GM19099 (cell line): ENCODE results near the gene GPR12.

Source experiments
- POLR2A ChIP-seq: IDR thresholded peaks from 3 replicates; pipeline ENCODE4 v1.6.1; 2011; ENCODE audit warnings: low read depth; ENCODE audit not compliant: insufficient read length; ENCODE audit errors: extremely low read depth

The GPR12 gene

DNA sequence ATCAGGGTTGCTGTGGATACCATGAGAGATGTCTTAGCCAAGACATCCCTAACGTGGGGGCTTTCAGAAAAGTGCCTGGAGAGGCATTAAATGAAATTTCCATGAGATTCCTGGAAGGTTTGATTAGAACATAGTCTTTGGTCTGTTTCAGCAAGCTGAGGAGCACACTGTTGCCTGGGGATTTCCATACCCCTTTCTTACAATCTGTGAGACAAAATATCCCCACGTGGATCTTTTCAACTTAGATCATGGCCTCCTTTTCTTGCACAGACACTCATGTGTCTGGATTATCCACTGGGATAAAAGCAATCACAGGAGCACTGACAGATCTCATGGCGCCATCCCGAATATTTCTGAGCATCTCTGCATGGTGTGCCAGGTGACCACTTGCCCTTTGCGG, 41.7 kb downstream of the GPR12 start:
- no peak for TF ChIP-seq POLR2A

GRCh38 chr13:26718146-26718545, 42.4 kb downstream of the GPR12 start:
- TF ChIP-seq POLR2A, result no peak

GRCh38 chr13:26716984-26717383, 43.6 kb downstream of the GPR12 start:
- TF ChIP-seq POLR2A, result no peak

- no peak for TF ChIP-seq POLR2A
Measured at GRCh38 chr13:26713341-26713740, 47.2 kb downstream of the GPR12 start.

DNA sequence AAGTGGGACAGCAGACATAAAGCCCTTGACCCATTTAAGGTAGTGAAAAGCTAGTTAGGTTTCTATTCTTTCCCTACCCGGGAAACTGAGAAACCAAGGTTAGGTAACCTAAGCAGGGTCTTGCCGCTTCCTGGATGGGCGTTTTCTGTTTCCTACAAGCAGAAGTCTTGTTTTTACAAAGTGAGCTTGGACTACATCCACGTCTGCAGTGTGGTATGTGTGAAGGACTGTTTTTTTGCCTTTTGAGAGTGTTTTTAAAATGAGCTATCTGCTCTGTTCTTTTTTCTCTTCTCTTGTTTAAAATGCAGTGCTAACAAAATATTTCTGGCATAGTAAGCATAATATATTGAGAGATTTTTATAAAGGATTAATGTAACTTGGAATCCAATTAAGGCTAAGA, 49.4 kb downstream of the GPR12 start:
- no peak for TF ChIP-seq POLR2A

DNA sequence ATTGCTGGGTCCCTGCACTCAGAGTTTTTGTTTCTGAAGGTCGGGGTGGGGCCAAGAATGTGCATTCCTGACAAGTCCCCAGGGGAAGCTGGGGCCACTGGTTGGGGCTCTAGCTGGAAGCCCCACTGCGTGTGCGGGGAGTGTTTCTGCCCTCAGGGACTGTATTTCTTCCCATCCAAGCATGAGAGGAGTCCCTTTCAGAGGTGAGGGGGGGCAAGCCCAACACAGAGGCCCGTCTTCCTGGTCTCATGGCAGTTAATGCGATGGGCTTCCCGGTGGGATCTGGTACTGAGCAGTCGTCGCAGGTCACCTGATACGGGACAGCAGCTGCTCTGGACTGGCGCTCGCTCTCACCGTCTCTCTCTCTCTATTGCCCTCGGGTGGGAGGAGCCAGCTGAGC, 50.4 kb downstream of the GPR12 start:
- no peak for TF ChIP-seq POLR2A

- no peak for TF ChIP-seq POLR2A
Measured at GRCh38 chr13:26709461-26709860, 51.1 kb downstream of the GPR12 start.

- no peak for TF ChIP-seq POLR2A
Measured at GRCh38 chr13:26708007-26708297, 52.6 kb downstream of the GPR12 start.

DNA sequence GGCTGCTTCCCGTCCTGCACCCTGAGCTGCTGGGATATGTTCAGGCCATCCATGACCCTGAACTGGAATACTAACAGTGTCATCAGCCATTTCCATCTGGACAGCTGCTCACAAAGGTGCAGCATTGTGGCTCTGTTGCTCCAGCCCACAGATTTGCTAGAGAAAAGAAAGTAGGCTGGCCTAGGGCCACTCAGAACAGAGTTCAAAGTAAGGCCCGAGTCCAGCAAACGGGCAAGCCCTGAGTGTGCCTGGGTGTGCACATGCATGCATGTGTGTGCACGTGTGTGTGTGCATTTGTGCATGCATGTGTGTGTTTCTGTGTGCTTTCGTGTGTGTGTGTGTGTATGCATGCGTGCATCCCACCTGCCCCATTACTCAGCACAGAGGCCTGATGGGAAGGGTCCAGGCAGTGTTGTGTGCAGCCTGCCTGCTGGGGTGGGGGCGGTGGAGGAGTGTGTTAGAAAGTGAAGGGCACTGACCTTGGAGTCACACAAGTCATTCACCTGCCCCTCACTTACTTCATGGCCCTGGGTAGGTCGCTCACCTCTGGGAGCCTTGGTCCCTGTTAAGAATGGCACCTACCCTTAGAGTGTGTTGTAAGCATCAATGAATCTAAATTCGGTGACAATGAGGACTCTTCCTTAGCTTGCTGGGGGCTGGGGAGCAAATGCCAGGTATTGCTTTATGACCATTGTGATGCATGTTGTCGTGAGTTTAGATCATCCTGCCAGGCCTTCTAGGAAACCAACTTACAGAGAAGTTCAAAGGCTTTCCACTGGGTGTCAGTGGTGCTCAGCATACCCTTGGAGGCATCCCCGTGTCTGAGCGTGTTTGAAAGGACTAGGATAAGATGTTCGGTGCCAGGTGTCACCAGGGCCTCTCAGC, 53.2 kb downstream of the GPR12 start:
- TF ChIP-seq POLR2A, result no peak

- no peak for TF ChIP-seq POLR2A
Measured at GRCh38 chr13:26706381-26706780, 54.2 kb downstream of the GPR12 start.

DNA sequence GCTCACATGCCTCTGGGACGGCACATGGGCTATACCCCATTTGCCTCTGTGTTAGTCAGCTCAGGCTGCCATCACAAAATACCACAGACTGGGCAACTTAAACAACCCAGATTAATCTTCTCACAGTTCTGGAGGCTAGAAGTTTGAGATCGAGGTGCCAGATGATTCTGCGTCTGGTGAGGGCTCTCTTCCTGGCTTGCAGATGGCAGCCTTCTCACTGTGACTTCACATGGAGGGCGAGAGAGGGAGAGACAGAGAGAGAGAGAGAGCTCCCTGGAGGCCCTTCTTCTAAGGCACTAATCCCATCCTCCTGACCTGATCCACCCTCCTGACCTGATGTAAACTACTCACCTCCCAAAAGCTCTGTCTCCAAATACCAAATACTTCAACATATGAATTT, 55.0 kb downstream of the GPR12 start:
- no peak for TF ChIP-seq POLR2A
